ENCODE measurements around the gene SOCS2.

GRCh38 chr12:93589081-93589480 lies 16.6 kb downstream of the SOCS2 start:
- TF ChIP-seq CTCF (IDR thresholded peaks at IDR 0.05 in 2 of 3, conservative IDR thresholded peaks at IDR 0.05 in 1 of 3; ENCODE audit: borderline replicate concordance in 1 of 3, insufficient read depth in 1 of 3, low read depth in 2 of 3, low read length in 2 of 3) (no peak), YY1 (IDR thresholded peaks at IDR 0.05; ENCODE audit: extremely low read depth, insufficient replicate concordance, low read depth, low read length) (no peak), JUND (IDR thresholded peaks at IDR 0.05) (no peak), POLR2AphosphoS5 (IDR thresholded peaks at IDR 0.05; ENCODE audit: low read depth, low read length) (no peak), ATF3 (IDR thresholded peaks at IDR 0.05) (no peak), EZH2phosphoT487 (IDR thresholded peaks at IDR 0.05; ENCODE audit: borderline replicate concordance) (no peak), REST (IDR thresholded peaks at IDR 0.05; ENCODE audit: low read depth) (no peak), MAX (IDR thresholded peaks at IDR 0.05) (no peak), POLR2A (IDR thresholded peaks at IDR 0.05; ENCODE audit: borderline replicate concordance, extremely low read depth, insufficient read depth, insufficient read length) (no peak), EGR1 (IDR thresholded peaks at IDR 0.05; ENCODE audit: low read depth) (no peak), SP1 (IDR thresholded peaks at IDR 0.05; ENCODE audit: low read depth) (no peak)

Measured in HCT116 (cell line).